ENCODE measurements around the gene DKC1. TPM values are rescaled to one million over a fixed set of nuclear protein-coding genes. Genes with fewer than 3 reads are reported as not detected.

The DKC1 gene
- total and polyA plus RNA-seq, 2 donors (not counting 3 experiments of a cell fraction or from before 2014, with no cell fraction given) = 28.6 to 69.1 TPM

- no peak overlapping the region for H3K4me3 ChIP-seq (replicated peaks in 1 of 3; ENCODE audit: insufficient read depth in 1 of 3, low read depth in 1 of 3, low read length in 3 of 3)
- H4K20me1 ChIP-seq (replicated peaks; ENCODE audit: control insufficient read depth, extremely low read depth, insufficient read depth, low read length) = no peaks in the 10 kb centered on the region
- no TSS peak for BruUV-seq (replicated peaks)
- no peak for DNase-seq (ENCODE audit: low read depth, low spot score)
- no peaks in the 10 kb centered on the region for H3K9me3 ChIP-seq (replicated peaks; ENCODE audit: control insufficient read depth, insufficient read depth, low read length)
- CTCF ChIA-PET = no interaction called here
- intact Hi-C loops (cut with micrococcal nuclease) (no loop called here), dilution Hi-C loops (cut with MboI; ENCODE audit: extremely low pct_ligation_motif_present, low sequenced_read_pairs) (no loop called here)
- no peaks in the 10 kb centered on the region for H3K36me3 ChIP-seq (ENCODE audit: control insufficient read depth in 2 of 2, extremely low read depth in 1 of 2, insufficient read depth in 2 of 2, low read length in 2 of 2)
- H3K79me2 ChIP-seq (ENCODE audit: control insufficient read depth, insufficient read depth, low read length) = no peaks in the 10 kb centered on the region
- TF ChIP-seq POLR2AphosphoS5 (IDR thresholded peaks at IDR 0.05; ENCODE audit: insufficient read depth, low read depth, low read length) = no peak
- TF ChIP-seq JUN (IDR thresholded peaks at IDR 0.05; ENCODE audit: borderline replicate concordance, insufficient read depth, insufficient read length, low read depth) = no peak
- TF ChIP-seq CTCF (IDR thresholded peaks at IDR 0.05; ENCODE audit: extremely low read depth in 1 of 2, insufficient read depth in 1 of 2, low read depth in 1 of 2, low read length in 2 of 2) = no peak
- TF ChIP-seq FOS (IDR thresholded peaks at IDR 0.05; ENCODE audit: borderline replicate concordance, insufficient read depth, low read length) = no peak
- H3K4me2 ChIP-seq (ENCODE audit: insufficient read depth, low read length) = no peak overlapping the region
- H3K4me1 ChIP-seq (ENCODE audit: control insufficient read depth, extremely low read depth, insufficient read depth, low read length) = peaks cover under 1% of the 10 kb centered on the region
- H2AFZ ChIP-seq (ENCODE audit: low read depth, low read length) = no peak overlapping the region
- POLR2A ChIA-PET = no interaction called here
- H3K27me3 ChIP-seq (ENCODE audit: control insufficient read depth in 2 of 2, insufficient read depth in 2 of 2, low read length in 2 of 2) = no peaks in the 10 kb centered on the region
- H3K27ac ChIP-seq (ENCODE audit: insufficient read depth, low read depth, low read length) = no peak overlapping the region
- H3K9me1 ChIP-seq (replicated peaks; ENCODE audit: control insufficient read depth, extremely low read depth, insufficient read depth, low read length) = no peaks in the 10 kb centered on the region
- FAIRE-seq = no peak
- no peak overlapping the region for H3K9ac ChIP-seq (replicated peaks; ENCODE audit: extremely low read depth, insufficient read depth, low read length)
Observed at GRCh38 chrX:154793084-154793795, 30.6 kb downstream of the DKC1 start.

- Histone ChIP-seq H3K9ac (replicated peaks; ENCODE audit: extremely low read depth, insufficient read depth, low read length) (no peak overlapping the region), H3K27me3 (ENCODE audit: control insufficient read depth in 2 of 2, insufficient read depth in 2 of 2, low read length in 2 of 2) (no peaks in the 10 kb centered on the region), H2AFZ (ENCODE audit: low read depth, low read length) (no peak overlapping the region), H3K9me1 (replicated peaks; ENCODE audit: control insufficient read depth, extremely low read depth, insufficient read depth, low read length) (no peaks in the 10 kb centered on the region), H3K4me3 (replicated peaks in 1 of 3; ENCODE audit: insufficient read depth in 1 of 3, low read depth in 1 of 3, low read length in 3 of 3) (no peak overlapping the region), H3K4me2 (ENCODE audit: insufficient read depth, low read length) (no peak overlapping the region), H4K20me1 (replicated peaks; ENCODE audit: control insufficient read depth, extremely low read depth, insufficient read depth, low read length) (no peaks in the 10 kb centered on the region), H3K4me1 (ENCODE audit: control insufficient read depth, extremely low read depth, insufficient read depth, low read length) (peaks cover 9% of the 10 kb centered on the region), H3K9me3 (replicated peaks; ENCODE audit: control insufficient read depth, insufficient read depth, low read length) (no peaks in the 10 kb centered on the region), H3K79me2 (ENCODE audit: control insufficient read depth, insufficient read depth, low read length) (no peaks in the 10 kb centered on the region), H3K36me3 (ENCODE audit: control insufficient read depth in 2 of 2, extremely low read depth in 1 of 2, insufficient read depth in 2 of 2, low read length in 2 of 2) (no peaks in the 10 kb centered on the region), H3K27ac (ENCODE audit: insufficient read depth, low read depth, low read length) (no peak overlapping the region)
- FAIRE-seq (no peak), DNase-seq (ENCODE audit: low read depth, low spot score) (no peak)
- CTCF ChIA-PET = no interaction called here
- POLR2A ChIA-PET = no interaction called here
- no TSS peak for BruUV-seq (replicated peaks)
- no peak for TF ChIP-seq EZH2 (IDR thresholded peaks at IDR 0.05; ENCODE audit: borderline replicate concordance, low read depth, low read length, severe bottlenecking)
- TF ChIP-seq POLR2AphosphoS5 (IDR thresholded peaks at IDR 0.05; ENCODE audit: insufficient read depth, low read depth, low read length) = no peak
- TF ChIP-seq FOS (IDR thresholded peaks at IDR 0.05; ENCODE audit: borderline replicate concordance, insufficient read depth, low read length) = no peak
- no peak for TF ChIP-seq GATA2 (IDR thresholded peaks at IDR 0.05; ENCODE audit: insufficient read depth, insufficient read length, low read depth, low read length)
- TF ChIP-seq POLR2A (IDR thresholded peaks at IDR 0.05; ENCODE audit: low read depth, low read length) = no peak
- no peak for TF ChIP-seq MYC (IDR thresholded peaks at IDR 0.05; ENCODE audit: low read depth, low read length)
- no peak for TF ChIP-seq JUN (IDR thresholded peaks at IDR 0.05; ENCODE audit: borderline replicate concordance, insufficient read depth, insufficient read length, low read depth)
- TF ChIP-seq MAX (IDR thresholded peaks at IDR 0.05; ENCODE audit: insufficient read depth, insufficient read length) = no peak
- TF ChIP-seq CTCF (IDR thresholded peaks at IDR 0.05; ENCODE audit: extremely low read depth in 1 of 2, insufficient read depth in 1 of 2, low read depth in 1 of 2, low read length in 2 of 2) = no peak
- dilution Hi-C loops (cut with MboI; ENCODE audit: extremely low pct_ligation_motif_present, low sequenced_read_pairs) = no loop called here
- intact Hi-C loops (cut with micrococcal nuclease) = no loop called here
Observed at GRCh38 chrX:154795016-154795415, 32.4 kb downstream of the DKC1 start.

All from endothelial cell of umbilical vein (primary cell).